DOHH2 (cell line): ENCODE data around the gene PPP6R3.

Experiments used
- H3F3A ChIP-seq: fragments of 200-600 bp; sonication (generic), shearing (Covaris generic); 2 replicates; pipeline ENCODE4 v1.6.0; 2016; ENCODE audit warnings: antibody characterized with exemption, mild to moderate bottlenecking; ENCODE audit not compliant: control insufficient read depth, insufficient read depth
- H3K27ac ChIP-seq: fragments of 200-600 bp; sonication (generic); 2 replicates; pipeline ENCODE4 v1.5.1; 2014; ENCODE audit warnings: low read depth, mild to moderate bottlenecking, low read length, moderate library complexity
- H3K27me3 ChIP-seq: fragments of 200-600 bp; sonication (generic); 2 replicates; pipeline ENCODE4 v1.6.1; 2014; ENCODE audit warnings: mild to moderate bottlenecking, low read length, mixed read lengths; ENCODE audit not compliant: control insufficient read depth
- H3K36me3 ChIP-seq: fragments of 200-600 bp; sonication (generic); 2 replicates; pipeline ENCODE4 v1.6.1; 2014; ENCODE audit warnings: mild to moderate bottlenecking, low read length, moderate library complexity, mixed read lengths; ENCODE audit not compliant: control insufficient read depth
- H3K4me1 ChIP-seq: fragments of 200-600 bp; sonication (generic); 2 replicates; pipeline ENCODE4 v1.6.1; 2014; ENCODE audit warnings: mild to moderate bottlenecking, low read length, mixed read lengths; ENCODE audit not compliant: control insufficient read depth
- H3K4me2 ChIP-seq: fragments of 200-600 bp; sonication (generic); 2 replicates; pipeline ENCODE4 v1.6.0; 2014; ENCODE audit warnings: mild to moderate bottlenecking, low read length, moderate library complexity
- H3K4me3 ChIP-seq: fragments of 200-600 bp; sonication (generic); 2 replicates; pipeline ENCODE4 v1.5.1; 2014; ENCODE audit warnings: mild to moderate bottlenecking, low read length, mixed read lengths
- H3K79me2 ChIP-seq: fragments of 200-600 bp; sonication (generic); 2 replicates; pipeline ENCODE4 v1.6.1; 2014; ENCODE audit warnings: mild to moderate bottlenecking, low read length, mixed read lengths; ENCODE audit not compliant: control insufficient read depth
- H3K9me2 ChIP-seq: fragments of 200-600 bp; sonication (generic); replicated peaks from 2 replicates; pipeline ENCODE4 v1.6.1; 2014; ENCODE audit warnings: mild to moderate bottlenecking, low read length, mixed read lengths; ENCODE audit not compliant: control insufficient read depth
- H3K9me3 ChIP-seq: fragments of 200-600 bp; sonication (generic); 2 replicates; pipeline ENCODE4 v1.6.1; 2014; ENCODE audit warnings: antibody characterized with exemption, low read length, mixed read lengths; ENCODE audit not compliant: control insufficient read depth, insufficient read depth
- H4K20me1 ChIP-seq: fragments of 200-600 bp; sonication (generic); 2 replicates; pipeline ENCODE4 v1.6.0; 2014; ENCODE audit warnings: low read depth, mild to moderate bottlenecking, antibody characterized with exemption, low read length, moderate library complexity; ENCODE audit not compliant: control insufficient read depth, insufficient read depth
- EZH2phosphoT487 ChIP-seq: fragments of 200-600 bp; sonication (generic); IDR thresholded peaks from 2 replicates; pipeline ENCODE4 v1.6.1; 2017; ENCODE audit warnings: borderline replicate concordance, mild to moderate bottlenecking, antibody characterized with exemption, low read length, moderate library complexity, mixed read lengths
- TF ChIP-seq, protein P1 (sequence below): fragments of 200-600 bp; sonication (generic); IDR thresholded peaks from one replicate; pipeline ENCODE4 v1.5.1; 2014; ENCODE audit warnings: antibody characterized with exemption, mild to moderate bottlenecking, low read depth, low read length; ENCODE audit not compliant: poor library complexity, severe bottlenecking

The PPP6R3 gene

DNA sequence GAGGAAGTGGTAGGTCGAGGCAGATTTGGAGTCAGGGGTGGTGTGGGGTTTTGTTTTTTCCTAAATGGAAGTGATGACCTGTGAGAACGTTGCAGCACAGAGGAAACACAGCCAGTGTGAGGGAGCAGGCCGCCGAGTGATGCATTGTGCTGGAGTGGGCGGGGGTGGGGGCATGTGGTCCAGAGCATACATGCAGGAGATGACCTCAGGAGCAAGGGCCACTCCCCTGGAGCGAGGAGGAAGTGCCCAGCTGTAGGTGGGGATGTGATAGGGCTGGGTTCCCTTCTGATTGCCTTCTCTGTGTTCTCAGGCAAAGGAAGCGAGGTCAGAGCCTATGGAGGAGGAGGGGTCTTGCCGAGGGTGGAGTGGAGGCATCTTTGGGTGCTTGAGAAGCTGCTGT is 81.4 kb downstream of the PPP6R3 start:
- no peaks in the 10 kb centered on the region for H3K27me3 ChIP-seq
- H3K79me2 ChIP-seq: peaks cover 78% of the 10 kb centered on the region
- H3K4me3 ChIP-seq: no peak overlapping the region
- no peak overlapping the region for H3K27ac ChIP-seq
- H3K4me2 ChIP-seq: no peak overlapping the region
- no peaks in the 10 kb centered on the region for H3K4me1 ChIP-seq
- H3K9me3 ChIP-seq: no peaks in the 10 kb centered on the region
- H3F3A ChIP-seq: no peaks in the 10 kb centered on the region
- 0 out of 2 replicates have a peak, but pooled peaks cover 4% of the 10 kb centered on the region for H4K20me1 ChIP-seq
- peaks cover 85% of the 10 kb centered on the region for H3K36me3 ChIP-seq
- no peak for TF ChIP-seq EZH2phosphoT487
- TF ChIP-seq, protein P1, sequence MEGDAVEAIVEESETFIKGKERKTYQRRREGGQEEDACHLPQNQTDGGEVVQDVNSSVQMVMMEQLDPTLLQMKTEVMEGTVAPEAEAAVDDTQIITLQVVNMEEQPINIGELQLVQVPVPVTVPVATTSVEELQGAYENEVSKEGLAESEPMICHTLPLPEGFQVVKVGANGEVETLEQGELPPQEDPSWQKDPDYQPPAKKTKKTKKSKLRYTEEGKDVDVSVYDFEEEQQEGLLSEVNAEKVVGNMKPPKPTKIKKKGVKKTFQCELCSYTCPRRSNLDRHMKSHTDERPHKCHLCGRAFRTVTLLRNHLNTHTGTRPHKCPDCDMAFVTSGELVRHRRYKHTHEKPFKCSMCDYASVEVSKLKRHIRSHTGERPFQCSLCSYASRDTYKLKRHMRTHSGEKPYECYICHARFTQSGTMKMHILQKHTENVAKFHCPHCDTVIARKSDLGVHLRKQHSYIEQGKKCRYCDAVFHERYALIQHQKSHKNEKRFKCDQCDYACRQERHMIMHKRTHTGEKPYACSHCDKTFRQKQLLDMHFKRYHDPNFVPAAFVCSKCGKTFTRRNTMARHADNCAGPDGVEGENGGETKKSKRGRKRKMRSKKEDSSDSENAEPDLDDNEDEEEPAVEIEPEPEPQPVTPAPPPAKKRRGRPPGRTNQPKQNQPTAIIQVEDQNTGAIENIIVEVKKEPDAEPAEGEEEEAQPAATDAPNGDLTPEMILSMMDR: no peak
- no peaks in the 10 kb centered on the region for H3K9me2 ChIP-seq

DNA sequence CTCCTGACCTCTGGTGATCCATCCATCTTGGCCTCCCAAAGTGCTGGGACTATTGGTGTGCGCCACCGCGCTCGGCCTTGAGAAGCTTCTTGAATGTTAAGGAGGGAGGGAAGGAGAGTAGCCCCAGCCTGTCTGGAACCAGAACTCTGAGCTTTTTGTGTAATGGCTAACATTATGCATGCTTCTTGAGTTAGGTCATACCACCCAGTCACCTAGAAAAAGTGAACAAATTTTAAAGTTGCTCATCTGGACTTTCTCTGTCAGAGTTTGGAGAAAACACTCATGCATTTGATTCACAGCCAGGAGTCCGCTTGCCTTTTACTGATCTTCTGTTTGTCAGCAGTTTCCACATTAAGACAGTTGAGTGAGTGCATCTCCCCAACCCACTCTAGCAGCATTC is 82.1 kb downstream of the PPP6R3 start:
- Histone ChIP-seq H3K79me2 (peaks cover 77% of the 10 kb centered on the region), H3K27me3 (no peaks in the 10 kb centered on the region), H3K4me3 (no peak overlapping the region), H3K4me1 (no peaks in the 10 kb centered on the region), H3K9me3 (no peaks in the 10 kb centered on the region), H4K20me1 (0 out of 2 replicates have a peak, but pooled peaks cover 4% of the 10 kb centered on the region), H3K9me2 (no peaks in the 10 kb centered on the region), H3K36me3 (peaks cover 85% of the 10 kb centered on the region), H3K4me2 (no peak overlapping the region), H3F3A (no peaks in the 10 kb centered on the region), H3K27ac (no peak overlapping the region)
- TF ChIP-seq EZH2phosphoT487: no peak
- TF ChIP-seq, protein P1: no peak

DNA sequence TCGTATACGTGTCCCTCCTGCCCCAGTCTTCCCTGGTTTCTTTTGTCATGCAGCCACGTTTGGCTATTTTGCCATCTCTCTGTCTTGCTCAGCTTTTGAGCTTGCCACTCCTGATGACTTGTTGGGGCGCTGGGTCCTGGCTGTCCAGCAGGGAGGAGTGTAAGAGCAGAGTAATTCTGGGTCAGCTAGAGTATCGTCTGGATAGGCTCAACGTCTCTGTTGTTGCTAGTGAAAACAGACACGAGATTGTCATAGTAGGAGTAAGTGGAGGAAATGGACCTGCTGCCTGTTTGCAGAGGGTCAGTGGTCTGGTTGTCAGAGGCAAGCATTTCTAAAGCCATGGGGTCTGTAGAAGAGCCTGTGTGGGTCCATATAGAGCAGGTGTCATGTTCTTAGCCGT is 83.0 kb downstream of the PPP6R3 start:
- H3K4me1 ChIP-seq: no peaks in the 10 kb centered on the region
- no peak overlapping the region for H3K4me2 ChIP-seq
- H3K36me3 ChIP-seq: peaks cover 85% of the 10 kb centered on the region
- no peak overlapping the region for H3K27ac ChIP-seq
- H3K9me3 ChIP-seq: no peaks in the 10 kb centered on the region
- H3K9me2 ChIP-seq: no peaks in the 10 kb centered on the region
- H3F3A ChIP-seq: no peaks in the 10 kb centered on the region
- TF ChIP-seq EZH2phosphoT487: no peak
- TF ChIP-seq, protein P1: no peak
- H3K4me3 ChIP-seq: no peak overlapping the region
- no peaks in the 10 kb centered on the region for H3K27me3 ChIP-seq
- peaks cover 74% of the 10 kb centered on the region for H3K79me2 ChIP-seq
- H4K20me1 ChIP-seq: no peaks in the 10 kb centered on the region; the same call in 1 of the 2 replicates
